ENCODE data around the gene TM9SF4. TPM values are rescaled to one million over a fixed set of nuclear protein-coding genes. Genes with fewer than 3 reads are reported as not detected.

TM9SF4 gene
- polyA plus RNA-seq, 1 experiment: 75.6 TPM

DNA sequence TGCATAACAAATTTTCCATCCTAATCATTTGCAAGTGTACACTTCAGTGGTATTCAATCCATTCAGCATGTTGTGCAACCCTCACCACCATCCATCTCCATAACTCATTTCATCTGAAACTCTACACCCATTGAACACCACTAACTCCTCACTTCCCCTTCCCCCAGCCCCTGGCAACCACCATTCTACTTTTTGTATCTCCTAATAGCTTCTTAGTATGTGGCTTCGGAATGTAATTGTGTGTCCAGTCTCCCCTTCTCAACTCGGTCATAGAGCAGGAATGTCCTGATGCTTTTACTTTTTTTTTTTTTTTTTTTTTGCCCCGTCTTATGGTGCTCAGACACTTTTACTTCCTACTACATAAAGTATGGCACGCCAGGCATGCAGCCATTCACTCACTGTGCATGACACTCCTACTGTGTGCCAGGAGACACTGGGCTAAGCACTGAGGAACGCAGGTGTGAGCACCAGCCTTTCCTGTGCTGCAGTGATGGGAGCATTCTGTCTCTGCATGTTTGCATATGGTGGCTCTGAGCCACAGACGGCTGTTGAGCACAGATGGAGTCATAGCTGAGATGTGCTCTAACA lies 42.2 kb upstream of the TM9SF4 start:
- no peaks in the 10 kb centered on the region for H3K9me3 ChIP-seq (ENCODE audit: control insufficient read depth, insufficient read depth, low read length)
- no peak overlapping the region for H3K4me3 ChIP-seq (ENCODE audit: low read depth, low read length)
- TF ChIP-seq, protein P1, sequence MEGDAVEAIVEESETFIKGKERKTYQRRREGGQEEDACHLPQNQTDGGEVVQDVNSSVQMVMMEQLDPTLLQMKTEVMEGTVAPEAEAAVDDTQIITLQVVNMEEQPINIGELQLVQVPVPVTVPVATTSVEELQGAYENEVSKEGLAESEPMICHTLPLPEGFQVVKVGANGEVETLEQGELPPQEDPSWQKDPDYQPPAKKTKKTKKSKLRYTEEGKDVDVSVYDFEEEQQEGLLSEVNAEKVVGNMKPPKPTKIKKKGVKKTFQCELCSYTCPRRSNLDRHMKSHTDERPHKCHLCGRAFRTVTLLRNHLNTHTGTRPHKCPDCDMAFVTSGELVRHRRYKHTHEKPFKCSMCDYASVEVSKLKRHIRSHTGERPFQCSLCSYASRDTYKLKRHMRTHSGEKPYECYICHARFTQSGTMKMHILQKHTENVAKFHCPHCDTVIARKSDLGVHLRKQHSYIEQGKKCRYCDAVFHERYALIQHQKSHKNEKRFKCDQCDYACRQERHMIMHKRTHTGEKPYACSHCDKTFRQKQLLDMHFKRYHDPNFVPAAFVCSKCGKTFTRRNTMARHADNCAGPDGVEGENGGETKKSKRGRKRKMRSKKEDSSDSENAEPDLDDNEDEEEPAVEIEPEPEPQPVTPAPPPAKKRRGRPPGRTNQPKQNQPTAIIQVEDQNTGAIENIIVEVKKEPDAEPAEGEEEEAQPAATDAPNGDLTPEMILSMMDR (IDR thresholded peaks at IDR 0.05; ENCODE audit: low read depth, low read length): no peak
- H3K27ac ChIP-seq (ENCODE audit: low read depth, low read length): peak overlapping the region; percentile 54
- H3K27me3 ChIP-seq (ENCODE audit: control insufficient read depth, insufficient read depth, low read length): peaks cover 13% of the 10 kb centered on the region
- peak; percentile 36 for DNase-seq (ENCODE audit: low read depth, low spot score)
- ChIA-PET POLR2A (interaction anchor here (0.6 to 0.8 kb wide), 5 partner anchors 31 to 229 kb away, joined by 3 to 8 read pairs (median 4); no protein-coding TSS in a partner anchor), CTCF (interaction anchor here (1.5 kb wide), 1 partner anchor 36 kb away, joined by 7 read pairs; no protein-coding TSS in a partner anchor)

DNA sequence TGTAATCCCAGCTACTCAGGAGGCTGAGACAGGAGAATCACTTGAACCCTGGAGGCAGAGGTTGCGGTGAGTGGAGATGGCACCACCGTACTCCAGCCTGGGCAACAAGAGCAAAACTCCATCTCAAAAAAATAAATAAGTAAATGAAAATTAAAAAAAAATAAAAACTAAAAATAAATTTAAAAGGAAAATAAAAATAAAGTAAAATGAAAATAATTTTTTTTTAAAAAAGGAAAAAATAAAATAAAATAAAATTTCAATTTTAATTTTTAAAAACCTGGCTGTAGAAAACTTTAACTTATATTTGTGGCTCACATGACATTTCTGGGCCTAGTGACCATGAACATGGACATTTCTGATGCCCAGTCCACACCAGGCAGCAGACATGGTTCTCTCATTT lies 41.3 kb upstream of the TM9SF4 start:
- TF ChIP-seq, protein P1 (IDR thresholded peaks at IDR 0.05; ENCODE audit: low read depth, low read length): no peak
- no peak for DNase-seq (ENCODE audit: low read depth, low spot score)
- POLR2A ChIA-PET: no interaction called here

DNA sequence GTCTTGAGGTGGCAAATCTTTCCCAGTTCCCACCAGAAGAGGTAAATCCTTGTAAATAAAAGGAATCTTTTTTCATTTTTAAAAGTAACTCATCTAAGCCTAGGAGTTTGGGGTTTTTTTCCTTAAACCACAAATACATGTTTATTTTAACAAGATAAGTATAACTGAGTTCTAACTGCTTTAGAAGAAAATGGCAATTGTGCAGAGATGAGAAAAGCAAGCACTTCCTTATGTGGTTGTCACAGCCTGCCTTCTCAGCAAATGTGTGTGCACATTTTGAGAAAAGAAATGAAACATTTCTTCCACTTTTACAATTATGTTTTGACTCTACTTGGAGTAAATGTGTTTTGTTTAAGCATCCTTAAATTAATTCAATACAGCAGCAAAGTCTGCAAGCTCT lies 39.8 kb upstream of the TM9SF4 start:
- peaks cover 7% of the 10 kb centered on the region for H3K27me3 ChIP-seq (ENCODE audit: control insufficient read depth, insufficient read depth, low read length)
- CTCF ChIA-PET: no interaction called here
- H3K27ac ChIP-seq (ENCODE audit: low read depth, low read length): no peak overlapping the region
- DNase-seq (ENCODE audit: low read depth, low spot score): no peak
- TF ChIP-seq, protein P1 (IDR thresholded peaks at IDR 0.05; ENCODE audit: low read depth, low read length): no peak
- H3K9me3 ChIP-seq (ENCODE audit: control insufficient read depth, insufficient read depth, low read length): no peaks in the 10 kb centered on the region
- no peak overlapping the region for H3K4me3 ChIP-seq (ENCODE audit: low read depth, low read length)
- POLR2A ChIA-PET: interaction anchor here (0.6 kb wide), 1 partner anchor 369 kb away, joined by 3 read pairs; no protein-coding TSS in a partner anchor

More for the DNA sequence above, 41.3 kb upstream of the TM9SF4 start:
- H3K9me3 ChIP-seq (ENCODE audit: control insufficient read depth, insufficient read depth, low read length): no peaks in the 10 kb centered on the region
- peaks cover 7% of the 10 kb centered on the region for H3K27me3 ChIP-seq (ENCODE audit: control insufficient read depth, insufficient read depth, low read length)
- no peak overlapping the region for H3K4me3 ChIP-seq (ENCODE audit: low read depth, low read length)
- no peak overlapping the region for H3K27ac ChIP-seq (ENCODE audit: low read depth, low read length)
- CTCF ChIA-PET: no interaction called here

DNA sequence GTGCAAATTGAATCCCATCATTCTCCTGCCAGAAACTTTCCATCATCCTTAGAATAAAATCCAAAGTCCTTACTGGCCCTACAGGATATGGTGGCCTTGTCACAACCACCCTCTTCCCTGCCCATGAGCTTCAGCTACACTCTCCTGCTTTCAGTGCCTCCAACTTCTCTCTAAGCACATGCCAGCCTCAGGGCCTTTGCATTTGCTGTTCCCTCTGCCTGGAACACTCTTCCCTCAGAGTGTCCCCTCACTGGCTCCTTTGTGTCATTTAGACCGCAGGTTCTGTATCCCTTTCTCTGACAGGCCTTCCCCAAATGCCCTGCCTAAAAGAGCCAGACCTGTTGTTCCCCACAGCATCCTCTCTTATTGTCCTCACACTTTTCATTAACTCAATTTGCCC lies 39.2 kb upstream of the TM9SF4 start:
- H3K27me3 ChIP-seq (ENCODE audit: control insufficient read depth, insufficient read depth, low read length): peaks cover 9% of the 10 kb centered on the region
- no peak for DNase-seq (ENCODE audit: low read depth, low spot score)
- ChIA-PET POLR2A (no interaction called here), CTCF (no interaction called here)
- TF ChIP-seq, protein P1 (IDR thresholded peaks at IDR 0.05; ENCODE audit: low read depth, low read length): no peak
- H3K27ac ChIP-seq (ENCODE audit: low read depth, low read length): no peak overlapping the region
- H3K4me3 ChIP-seq (ENCODE audit: low read depth, low read length): no peak overlapping the region
- no peaks in the 10 kb centered on the region for H3K9me3 ChIP-seq (ENCODE audit: control insufficient read depth, insufficient read depth, low read length)

DNA sequence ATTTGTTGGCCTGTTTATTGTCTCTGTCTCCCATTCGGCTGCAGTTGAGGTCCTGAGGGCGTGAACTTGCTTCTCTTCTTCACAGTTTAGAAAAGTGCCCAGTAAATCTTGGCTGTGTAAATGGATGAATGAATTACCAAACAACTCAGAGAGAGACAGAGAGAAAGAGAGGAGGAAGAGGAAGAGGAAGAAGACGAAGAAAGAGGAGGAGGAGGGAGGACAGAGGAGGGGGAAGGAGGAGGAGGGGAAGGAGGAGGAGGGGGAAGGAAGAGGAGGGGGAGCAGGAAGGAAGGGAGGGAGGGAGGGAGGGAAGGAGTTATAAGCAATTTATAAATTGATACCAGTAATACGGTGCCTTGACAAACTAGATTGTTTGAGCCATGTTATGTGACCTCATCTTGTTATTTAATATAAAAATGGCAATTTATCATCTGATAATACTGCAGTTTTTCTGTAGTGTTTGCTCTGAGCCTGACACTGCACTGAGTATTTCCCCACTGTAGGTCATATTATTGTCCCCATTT lies 38.8 kb upstream of the TM9SF4 start:
- TF ChIP-seq, protein P1 (IDR thresholded peaks at IDR 0.05; ENCODE audit: low read depth, low read length): no peak
- no peak overlapping the region for H3K4me3 ChIP-seq (ENCODE audit: low read depth, low read length)
- CTCF ChIA-PET: no interaction called here
- DNase-seq (ENCODE audit: low read depth, low spot score): no peak
- no peak overlapping the region for H3K27ac ChIP-seq (ENCODE audit: low read depth, low read length)
- H3K9me3 ChIP-seq (ENCODE audit: control insufficient read depth, insufficient read depth, low read length): no peaks in the 10 kb centered on the region
- H3K27me3 ChIP-seq (ENCODE audit: control insufficient read depth, insufficient read depth, low read length): peaks cover 9% of the 10 kb centered on the region
- POLR2A ChIA-PET: no interaction called here
